HG03060 (cell line): ENCODE measurements around the gene MAML2.

Source experiments
- ATAC-seq: cut with Tn5 transposase; IDR thresholded peaks from one replicate; pipeline ENCODE4 v1.9.1; 2021; ENCODE audit warnings: low read depth, moderate number of reproducible peaks; ENCODE audit not compliant: unreplicated experiment

The MAML2 gene

DNA sequence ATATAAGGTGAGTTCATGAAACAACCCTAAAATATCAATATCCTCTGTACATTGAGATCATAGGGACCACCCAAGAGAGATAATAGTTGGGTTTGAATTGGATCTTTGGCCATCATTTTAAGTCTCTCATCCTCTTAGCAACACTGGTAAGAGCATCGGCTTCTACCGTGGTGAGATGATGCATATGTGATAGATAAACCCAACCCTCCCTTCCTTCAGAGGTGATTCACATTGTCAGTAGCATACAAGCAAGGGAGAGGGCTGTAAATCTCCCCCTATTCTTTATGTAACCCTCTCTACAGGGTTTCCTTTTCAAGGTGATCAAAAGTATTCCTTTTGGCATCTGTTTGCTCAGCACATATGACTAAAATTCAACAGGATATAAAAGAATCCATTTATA, 316.7 kb downstream of the MAML2 start:
- ATAC-seq: no peak

- no peak for ATAC-seq
Observed at GRCh38 chr11:96024666-96025065, 318.3 kb downstream of the MAML2 start.

GRCh38 chr11:96023275-96023674, 319.7 kb downstream of the MAML2 start:
- ATAC-seq: no peak

DNA sequence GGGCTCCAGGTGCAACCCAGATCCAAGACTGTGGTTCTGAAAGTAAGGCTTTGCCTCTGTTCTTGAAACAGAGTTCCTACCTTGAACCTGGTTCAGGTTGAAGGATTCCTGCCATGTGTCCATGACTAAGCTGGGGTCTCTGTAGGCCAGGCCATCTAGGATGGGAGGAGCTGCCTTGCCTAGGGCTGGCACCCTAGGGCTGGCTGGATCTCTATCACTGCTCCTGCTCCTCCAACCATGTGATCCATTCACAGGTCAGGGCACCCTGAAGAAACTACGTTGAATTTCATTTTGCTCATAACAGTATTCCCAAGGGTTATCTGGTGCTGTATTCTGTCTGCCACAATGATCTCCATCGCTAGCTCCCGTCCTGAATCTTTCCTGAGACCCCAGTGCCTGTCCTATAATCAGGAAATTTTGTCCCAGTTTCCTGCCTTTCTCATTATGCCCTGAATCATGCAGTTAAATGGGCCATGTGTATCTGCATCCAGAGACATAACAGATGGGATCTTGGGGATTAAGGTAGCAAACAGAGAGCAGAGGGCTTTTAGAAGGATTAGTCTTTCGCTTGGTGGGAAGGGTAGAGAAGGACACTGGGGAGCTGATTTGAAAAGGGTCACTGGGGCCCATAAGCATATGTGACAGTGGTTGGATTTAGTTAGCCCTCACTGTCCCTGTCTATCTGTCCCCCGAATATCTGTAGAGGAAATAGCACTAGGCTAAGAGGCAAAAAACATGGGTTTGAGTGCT, 320.9 kb downstream of the MAML2 start:
- ATAC-seq: no peak

- no peak for ATAC-seq
Observed at GRCh38 chr11:96019810-96020747, 322.9 kb downstream of the MAML2 start.

- no peak for ATAC-seq
Observed at GRCh38 chr11:96019281-96019680, 323.7 kb downstream of the MAML2 start.

GRCh38 chr11:96017856-96018255, 325.1 kb downstream of the MAML2 start:
- ATAC-seq: no peak

GRCh38 chr11:96016978-96017502, 326.0 kb downstream of the MAML2 start:
- no peak for ATAC-seq

DNA sequence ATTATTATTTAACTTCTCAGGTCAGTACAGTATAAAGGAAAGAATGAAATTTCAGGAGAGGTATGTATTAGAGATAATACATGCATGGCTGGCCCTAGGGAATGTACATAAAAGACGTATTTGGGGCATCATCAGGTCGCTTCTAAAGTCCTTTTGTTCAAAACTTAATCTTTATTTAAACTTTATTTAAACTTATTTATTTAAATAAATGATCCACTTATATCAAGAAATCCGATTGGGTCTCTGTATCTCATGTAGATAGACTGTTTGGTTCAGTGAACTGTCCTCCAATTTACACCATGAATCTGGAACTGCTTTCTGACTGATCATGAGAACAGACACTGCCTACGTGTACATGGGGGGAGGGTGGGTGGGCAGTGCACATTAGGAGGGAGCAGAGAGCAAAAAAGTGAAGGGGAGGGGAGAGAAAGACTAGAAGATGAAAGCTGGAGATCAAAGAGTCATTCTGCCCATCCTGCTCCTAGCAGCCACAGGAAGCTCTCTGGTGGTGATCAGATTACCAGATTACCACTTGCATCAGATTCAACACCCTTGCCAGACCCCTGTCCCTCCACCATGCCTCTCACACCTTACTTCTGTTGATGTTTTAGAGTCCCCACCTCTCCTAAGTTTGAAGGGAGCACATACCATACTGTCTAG, 327.0 kb downstream of the MAML2 start:
- no peak for ATAC-seq

- ATAC-seq: no peak
Observed at GRCh38 chr11:96014217-96014616, 328.8 kb downstream of the MAML2 start.

DNA sequence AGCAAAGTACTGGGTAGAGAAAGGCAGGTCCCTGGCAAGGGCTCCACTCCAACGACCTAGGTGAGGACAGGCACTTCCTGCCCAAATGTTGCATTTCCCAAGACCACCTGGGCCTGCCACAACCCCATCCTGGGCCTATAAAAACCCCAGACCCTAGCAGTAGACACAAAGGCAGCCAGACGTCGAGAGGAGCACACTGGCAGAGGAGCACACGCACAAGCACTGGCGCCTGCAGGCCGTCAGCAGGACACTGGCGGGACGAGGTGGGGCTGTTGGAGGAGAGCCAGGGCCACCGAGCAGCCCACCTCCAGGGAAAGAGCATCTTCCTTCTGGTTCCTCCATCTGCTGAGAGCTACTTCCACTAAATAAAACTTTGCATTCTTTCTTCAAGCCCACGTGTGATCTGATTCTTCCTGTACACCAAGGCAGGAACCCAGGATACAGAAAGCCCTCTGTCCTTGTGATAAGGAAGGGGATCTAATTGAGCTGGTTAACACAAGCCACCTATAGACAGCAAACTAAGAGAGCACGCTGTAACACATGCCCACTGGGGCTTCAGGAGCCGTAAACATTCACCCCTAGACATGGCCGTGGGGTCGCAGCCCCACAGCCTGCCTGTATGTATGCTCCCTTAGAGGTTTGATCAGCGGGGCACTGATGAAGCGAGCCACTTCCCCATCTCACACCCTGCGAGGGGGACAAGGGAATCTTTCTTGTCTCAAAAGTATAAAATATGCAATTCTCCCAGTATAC, 329.4 kb downstream of the MAML2 start:
- ATAC-seq: no peak

- ATAC-seq: peak; percentile 90
Observed at GRCh38 chr11:96012086-96012824, 330.7 kb downstream of the MAML2 start.

DNA sequence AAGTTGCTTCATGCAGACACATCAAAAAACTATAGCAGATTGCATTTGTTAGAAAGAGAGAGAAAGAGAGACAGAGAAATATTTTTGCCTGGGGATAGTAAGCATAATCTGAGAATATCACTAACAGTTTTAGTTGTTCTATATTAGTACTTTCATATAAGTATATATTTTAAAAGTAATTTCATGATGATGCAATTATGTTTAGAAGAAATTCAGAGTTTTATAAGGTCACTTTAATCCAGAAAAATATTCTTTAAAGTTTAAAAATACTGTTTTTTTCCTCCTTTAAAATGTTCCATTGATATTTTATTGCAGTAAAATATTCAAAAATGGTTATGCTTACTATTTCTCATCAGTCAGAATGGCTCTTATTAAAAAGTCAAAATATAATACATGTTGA, 332.3 kb downstream of the MAML2 start:
- ATAC-seq: no peak

GRCh38 chr11:96008161-96008720, 334.8 kb downstream of the MAML2 start:
- no peak for ATAC-seq

DNA sequence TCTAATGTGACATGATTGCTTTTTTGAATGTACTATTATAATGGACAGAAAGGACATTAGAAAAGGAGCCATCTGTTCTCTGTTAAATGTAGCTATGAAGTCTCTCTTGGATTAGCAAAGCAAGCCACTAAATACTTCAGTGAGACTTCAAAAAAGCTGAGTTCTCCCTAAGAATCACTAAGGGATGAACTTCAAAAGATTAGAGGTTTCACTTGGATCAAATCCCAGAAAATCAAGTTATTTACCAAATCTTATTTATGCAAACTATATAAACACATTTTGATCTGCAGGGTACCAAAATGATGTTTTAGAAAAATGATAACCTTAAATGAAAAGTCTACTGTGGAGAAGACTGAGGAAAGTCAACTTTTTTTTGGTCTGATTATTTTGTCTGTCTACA, 337.0 kb downstream of the MAML2 start:
- no peak for ATAC-seq

DNA sequence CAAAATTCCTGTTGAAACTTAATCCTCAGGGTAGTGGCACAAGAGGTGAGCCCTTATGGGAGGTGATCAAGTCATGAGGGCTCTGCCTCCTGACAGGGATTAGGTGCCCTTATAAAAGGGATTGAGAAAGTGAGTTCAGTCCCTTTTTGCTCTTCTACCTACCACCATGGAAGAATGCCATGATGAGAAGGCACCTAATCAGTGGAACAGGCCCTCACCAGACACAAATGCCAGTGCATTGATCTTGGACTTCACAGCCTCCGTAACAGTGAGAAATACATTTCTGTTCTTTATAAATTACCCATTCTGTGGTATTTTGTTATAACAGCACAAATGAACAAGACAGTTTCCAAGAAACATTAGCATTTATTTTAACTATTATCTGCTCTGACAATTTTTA, 338.1 kb downstream of the MAML2 start:
- ATAC-seq: no peak

DNA sequence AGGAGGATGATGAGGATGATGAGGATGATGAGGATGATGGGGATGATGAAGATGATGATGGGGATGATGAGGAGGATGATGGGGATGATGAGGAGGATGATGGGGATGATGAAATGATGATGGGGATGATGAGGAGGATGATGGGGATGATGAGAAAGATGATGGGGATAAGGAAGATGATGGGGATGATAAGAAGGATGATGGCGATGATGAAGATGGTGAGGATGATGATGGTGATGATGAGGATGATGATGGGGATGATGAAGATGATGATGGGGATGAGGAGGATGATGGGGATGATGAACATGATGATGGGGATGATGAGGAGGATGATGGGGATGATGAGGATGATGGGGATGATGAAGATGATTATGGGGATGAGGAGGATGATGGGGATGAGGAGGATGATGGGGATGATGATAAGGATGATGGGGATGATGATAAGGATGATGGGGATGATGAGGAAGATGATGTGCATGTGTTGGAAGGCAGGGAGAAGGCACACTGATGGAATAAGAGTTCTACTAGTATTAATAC, 340.2 kb downstream of the MAML2 start:
- no peak for ATAC-seq

GRCh38 chr11:96002339-96002738, 340.7 kb downstream of the MAML2 start:
- no peak for ATAC-seq

- ATAC-seq: no peak
Observed at GRCh38 chr11:96001037-96001436, 342.0 kb downstream of the MAML2 start.
